Breast epithelium (tissue), 4 donors: ENCODE results near the gene IL6. TPM values are rescaled to one million over a fixed set of nuclear protein-coding genes. Genes with fewer than 3 reads are reported as not detected.
"Not testable (repeated sequence)": the region's sequence is repeated elsewhere in the genome, so short reads cannot be mapped to it uniquely, and the experiment has no call there.

Experiments
- DNase-seq, 2 donors: peaks; one replicate each; pipeline ENCODE4 v3.0.0-alpha.2; 2019; ENCODE audit warnings: low spot score in 2 of 2
- H3K27ac ChIP-seq, 2 donors: fragments of 200-600 bp; sonication (generic) in 1 of 2; one replicate each; pipeline ENCODE4 v1.5.1; 2016 to 2019; ENCODE audit warnings: mild to moderate bottlenecking in 1 of 2
- H3K27me3 ChIP-seq, 2 donors: fragments of 200-600 bp; sonication (generic) in 1 of 2; one replicate each; pipeline versions ENCODE4 v1.5.1 to v1.6.0; 2017 to 2019; ENCODE audit warnings: control low read depth in 1 of 2, mild to moderate bottlenecking in 1 of 2
- H3K36me3 ChIP-seq: fragments of 200-600 bp; one replicate; pipeline ENCODE4 v1.5.1; 2019
- H3K4me1 ChIP-seq, 2 donors: fragments of 200-600 bp; sonication (generic); one replicate each; pipeline ENCODE4 v1.5.1; 2016 to 2019; ENCODE audit warnings: control low read depth in 1 of 2
- H3K4me3 ChIP-seq, 3 donors: fragments of 200-600 bp; sonication (generic); 1 replicate in 2 of 3; 2 replicates in 1 of 3; pipeline ENCODE4 v1.5.1; 2016 to 2019; ENCODE audit warnings: mild to moderate bottlenecking in 3 of 3, moderate library complexity in 2 of 3
- H3K9me3 ChIP-seq, 2 donors: fragments of 200-600 bp; sonication (generic) in 1 of 2; one replicate each; pipeline ENCODE4 v1.5.1; 2016 to 2019; ENCODE audit warnings: control low read depth in 1 of 2
- CTCF ChIP-seq, 3 donors: fragments of 450-650 bp; IDR thresholded peaks; one replicate each; pipeline ENCODE4 v1.5.1; 2016 to 2017; ENCODE audit warnings: antibody characterized with exemption in 3 of 3, mild to moderate bottlenecking in 3 of 3, moderate library complexity in 3 of 3
- POLR2A ChIP-seq: fragments of 450-650 bp; IDR thresholded peaks from one replicate; pipeline ENCODE4 v1.6.1; 2016; ENCODE audit warnings: antibody characterized with exemption, mild to moderate bottlenecking, moderate library complexity
- POLR2AphosphoS5 ChIP-seq, 3 donors: sonication (generic); formaldehyde crosslinking; IDR thresholded peaks; one replicate each; pipeline ENCODE4 v1.6.1; 2017; ENCODE audit warnings: antibody characterized with exemption in 3 of 3
- intact Hi-C: fragments of 100-400 bp; cut with DNase I; formaldehyde crosslinking; loops from one replicate; pipeline ENCODE4 v1.15.1; 2023; ENCODE audit warnings: low total_unique reads
- total RNA-seq, 3 donors: library from RNA; depleted of rRNA; stranded (reverse); fragments of >200 nt; gene quantifications; one replicate each; pipeline ENCODE4 v1.1.0, GENCODE V29; 2016

The IL6 gene
- total RNA-seq, 3 donors from 2014 or later, result 3.8 to 55.3 (median 11.8) TPM

DNA sequence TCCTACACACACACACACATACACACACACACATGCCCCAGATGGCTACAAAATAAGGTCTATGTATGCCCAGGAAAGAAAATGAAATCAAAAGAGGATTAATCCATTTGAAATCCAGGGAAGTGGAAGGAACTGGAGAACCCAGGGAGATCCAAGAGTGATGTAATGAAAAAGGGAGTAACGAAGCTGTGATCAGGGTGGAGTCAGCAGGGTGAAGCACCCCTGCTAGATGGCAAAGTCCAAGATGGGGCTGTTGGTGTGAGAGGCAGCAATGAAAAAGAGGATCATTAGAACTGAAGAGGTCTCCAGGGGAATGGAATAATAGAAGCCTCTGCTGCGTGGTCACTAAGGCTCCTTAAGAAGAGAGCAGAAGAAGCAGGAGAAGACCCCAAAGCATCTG lies 43.6 kb upstream of the IL6 start:
- Histone ChIP-seq H3K4me3 (no peak overlapping the region), H3K27ac (no peak overlapping the region), H3K4me1 (no peaks in the 10 kb centered on the region), H3K27me3 (no peaks in the 10 kb centered on the region), H3K9me3 (no peaks in the 10 kb centered on the region), H3K36me3 (no peaks in the 10 kb centered on the region)
- TF ChIP-seq POLR2A (no peak), POLR2AphosphoS5 (IDR thresholded peaks at IDR 0.05) (no peak), CTCF (IDR thresholded peaks at IDR 0.05) (no peak)
- DNase-seq, result no peak
- intact Hi-C loops, result no loop called here

DNA sequence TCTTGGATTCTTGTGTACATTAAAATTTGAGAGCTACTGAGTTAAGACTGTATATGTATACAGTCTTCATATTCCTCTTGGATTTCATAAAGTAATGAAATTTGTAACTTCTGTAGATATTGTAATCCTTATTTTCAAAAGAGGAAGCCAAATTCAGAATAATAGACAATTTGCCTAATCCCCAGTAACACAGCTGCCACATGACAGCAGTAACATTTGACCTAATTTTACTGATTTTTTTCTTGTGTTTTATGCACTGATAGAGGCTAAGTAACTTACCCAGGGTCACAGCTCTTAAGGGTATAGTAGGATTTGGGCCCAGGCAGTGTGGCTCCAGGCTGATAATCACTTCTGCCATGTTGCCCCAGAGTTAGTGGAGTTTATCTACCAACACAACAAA lies 40.4 kb upstream of the IL6 start:
- no peak for DNase-seq
- TF ChIP-seq CTCF (IDR thresholded peaks at IDR 0.05), result no peak
- H3K27me3 ChIP-seq, result no peaks in the 10 kb centered on the region
- H3K9me3 ChIP-seq, result no peaks in the 10 kb centered on the region
- no peak overlapping the region for H3K4me3 ChIP-seq
- H3K27ac ChIP-seq, result no peak overlapping the region
- intact Hi-C loops, result no loop called here
- H3K36me3 ChIP-seq, result no peaks in the 10 kb centered on the region
- H3K4me1 ChIP-seq, result no peaks in the 10 kb centered on the region

GRCh38 chr7:22688084-22688483 lies 38.9 kb upstream of the IL6 start:
- no peaks in the 10 kb centered on the region for H3K27me3 ChIP-seq
- H3K36me3 ChIP-seq, result no peaks in the 10 kb centered on the region
- no peaks in the 10 kb centered on the region for H3K4me1 ChIP-seq
- no peak for DNase-seq
- H3K27ac ChIP-seq, result no peak overlapping the region
- H3K4me3 ChIP-seq, result no peak overlapping the region
- no peak for TF ChIP-seq POLR2A
- TF ChIP-seq POLR2AphosphoS5 (IDR thresholded peaks at IDR 0.05), result peak in 1 of 3 donors; percentile 53
- intact Hi-C loops, result no loop called here
- no peaks in the 10 kb centered on the region for H3K9me3 ChIP-seq

DNA sequence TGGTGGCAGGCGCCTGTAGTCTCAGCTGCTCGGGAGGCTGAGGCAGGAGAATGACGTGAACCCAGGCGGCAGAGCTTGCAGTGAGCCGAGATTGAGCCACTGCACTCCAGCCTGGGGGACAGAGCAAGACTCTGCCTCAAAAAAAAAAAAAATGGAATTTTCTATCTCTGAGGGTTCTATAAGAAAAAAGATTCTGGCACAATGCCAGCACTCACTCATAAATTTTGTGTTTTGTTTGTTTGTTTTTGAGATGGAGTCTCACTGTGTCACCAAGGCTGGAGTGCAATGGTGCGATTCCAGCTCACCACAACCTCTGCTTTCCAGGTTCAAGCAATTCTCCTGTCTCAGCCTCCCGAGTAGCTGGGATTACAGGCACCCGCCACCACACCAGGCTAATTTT lies 38.1 kb upstream of the IL6 start:
- H3K27ac ChIP-seq, intact Hi-C loops, DNase-seq, H3K27me3 ChIP-seq, H3K4me3 ChIP-seq, H3K9me3 ChIP-seq, H3K4me1 ChIP-seq, H3K36me3 ChIP-seq: not testable (repeated sequence)

- no peaks in the 10 kb centered on the region for H3K4me1 ChIP-seq
- H3K9me3 ChIP-seq, result no peaks in the 10 kb centered on the region
- no peaks in the 10 kb centered on the region for H3K27me3 ChIP-seq
- H3K36me3 ChIP-seq, result no peaks in the 10 kb centered on the region
- no peak for DNase-seq
- TF ChIP-seq POLR2AphosphoS5 (IDR thresholded peaks at IDR 0.05), result no peak
- no peak for TF ChIP-seq CTCF (IDR thresholded peaks at IDR 0.05)
- TF ChIP-seq POLR2A, result no peak
- no peak overlapping the region for H3K4me3 ChIP-seq
- no peak overlapping the region for H3K27ac ChIP-seq
- intact Hi-C loops, result no loop called here
Observed at GRCh38 chr7:22694597-22695207, 32.3 kb upstream of the IL6 start.

DNA sequence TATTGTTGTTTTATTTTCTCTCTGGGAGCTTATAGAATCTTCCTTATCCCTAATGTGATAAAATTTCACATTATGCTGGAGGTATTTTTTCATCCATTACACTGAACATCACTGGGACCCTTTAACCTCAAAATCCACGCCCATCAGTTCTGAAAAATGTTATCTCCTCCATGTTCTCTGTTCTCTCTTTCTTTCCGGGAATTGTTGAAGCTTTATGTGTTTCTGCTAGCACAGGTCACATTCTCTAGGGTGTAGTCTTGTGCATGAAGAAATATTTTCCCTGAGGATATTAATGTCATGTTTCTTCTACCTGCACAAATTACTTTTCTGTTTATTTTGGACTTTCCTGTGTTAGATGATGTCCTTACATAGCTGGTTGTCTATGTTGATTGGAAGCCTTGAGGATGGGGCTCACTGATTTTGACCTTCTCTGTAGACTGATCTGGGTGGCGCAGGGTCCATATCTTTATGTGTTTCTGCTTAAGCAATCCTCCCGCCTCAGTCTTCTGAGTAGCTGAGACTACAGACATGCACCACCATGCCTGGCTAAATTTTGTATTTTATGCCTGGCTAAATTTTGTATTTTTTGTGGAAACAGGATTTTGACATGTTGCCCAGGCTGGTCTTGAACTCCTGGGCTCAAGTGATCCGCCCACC lies 31.4 kb upstream of the IL6 start:
- no peak overlapping the region for H3K4me3 ChIP-seq
- no peak for DNase-seq
- no peaks in the 10 kb centered on the region for H3K4me1 ChIP-seq
- no peak for TF ChIP-seq POLR2AphosphoS5 (IDR thresholded peaks at IDR 0.05)
- TF ChIP-seq POLR2A, result no peak
- no peak for TF ChIP-seq CTCF (IDR thresholded peaks at IDR 0.05)
- no peaks in the 10 kb centered on the region for H3K9me3 ChIP-seq
- no peaks in the 10 kb centered on the region for H3K27me3 ChIP-seq
- H3K36me3 ChIP-seq, result no peaks in the 10 kb centered on the region
- intact Hi-C loops, result no loop called here
- H3K27ac ChIP-seq, result no peak overlapping the region
